HG03039 (cell line): Measurements from ENCODE around the gene AMBP.

Experiments used
- ATAC-seq: cut with Tn5 transposase; IDR thresholded peaks from one replicate; pipeline ENCODE4 v1.9.1; 2021; ENCODE audit warnings: mild to moderate bottlenecking, moderate library complexity; ENCODE audit not compliant: unreplicated experiment

The AMBP gene

DNA sequence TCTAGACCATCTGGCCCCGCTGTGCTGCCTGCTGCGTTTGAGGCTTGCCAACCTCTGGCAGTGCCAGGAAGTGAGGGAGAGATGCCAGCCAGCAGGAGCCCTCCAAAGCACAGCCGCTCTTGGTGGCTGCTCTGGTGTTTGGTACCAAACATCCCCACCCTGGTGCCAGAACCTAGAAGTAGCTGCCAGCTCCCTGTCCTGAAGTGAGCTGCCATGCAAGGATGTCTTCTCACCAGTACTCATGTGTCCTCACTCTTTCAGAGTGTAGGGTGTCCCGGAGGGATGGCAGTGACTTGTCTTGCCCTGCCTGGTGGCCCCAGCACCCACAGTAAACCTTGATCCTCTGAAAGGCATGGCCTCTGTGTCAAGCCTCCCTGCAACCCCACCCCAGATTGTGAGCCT is 43.4 kb downstream of the AMBP start:
- ATAC-seq: no peak

DNA sequence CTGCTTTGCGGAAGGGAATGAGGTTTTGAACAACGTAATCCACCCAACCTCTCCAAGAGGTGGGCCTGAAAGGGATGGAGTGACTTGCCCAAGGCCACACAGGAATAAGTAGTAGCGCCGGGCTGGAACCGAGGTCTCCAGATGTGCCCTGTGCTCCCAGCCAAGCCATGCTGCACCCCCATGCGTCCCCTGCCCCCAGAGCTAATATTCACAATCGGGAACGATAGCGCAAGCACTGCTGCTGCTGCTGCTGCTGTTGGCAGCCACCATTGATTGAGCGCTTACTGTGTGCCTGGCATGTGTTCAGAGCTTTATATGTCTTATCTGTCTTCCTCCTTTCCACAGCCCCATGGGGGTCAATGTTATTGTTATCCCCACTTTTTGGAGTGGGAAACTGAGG is 43.9 kb downstream of the AMBP start:
- no peak for ATAC-seq

DNA sequence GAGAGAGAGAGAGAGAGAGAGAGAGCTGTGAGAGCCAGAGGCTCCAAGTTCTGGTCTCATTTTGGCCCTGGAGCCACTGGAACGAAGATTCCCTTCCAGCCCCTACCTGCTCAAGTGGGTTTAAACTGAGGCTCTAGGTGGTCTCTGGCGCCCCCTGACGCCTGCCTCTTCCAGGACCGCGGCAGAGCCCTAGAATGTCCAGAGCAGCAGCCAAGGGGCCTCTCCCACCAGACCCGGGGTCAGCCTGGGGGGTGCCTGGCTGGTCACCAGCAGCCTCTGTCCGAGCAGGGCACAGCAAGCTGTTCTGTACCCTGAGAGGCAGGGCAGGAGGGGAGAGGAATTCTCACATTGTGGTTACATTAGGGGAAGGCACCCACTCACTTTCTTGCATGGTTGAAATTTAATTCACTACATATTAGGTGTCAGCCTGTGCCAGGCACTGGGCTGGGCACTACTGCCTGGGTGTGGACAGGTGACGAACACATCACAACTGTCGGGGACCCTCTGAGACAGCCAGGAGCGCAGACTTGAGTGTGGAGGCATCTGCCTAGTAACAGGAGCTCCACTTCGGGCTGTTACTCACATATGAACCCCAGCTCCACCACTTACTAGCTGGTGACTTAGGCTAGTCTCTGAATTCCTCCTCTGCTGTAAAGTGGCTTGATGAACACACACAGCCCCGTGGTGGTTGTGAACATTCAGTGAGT is 44.5 kb downstream of the AMBP start:
- no peak for ATAC-seq

DNA sequence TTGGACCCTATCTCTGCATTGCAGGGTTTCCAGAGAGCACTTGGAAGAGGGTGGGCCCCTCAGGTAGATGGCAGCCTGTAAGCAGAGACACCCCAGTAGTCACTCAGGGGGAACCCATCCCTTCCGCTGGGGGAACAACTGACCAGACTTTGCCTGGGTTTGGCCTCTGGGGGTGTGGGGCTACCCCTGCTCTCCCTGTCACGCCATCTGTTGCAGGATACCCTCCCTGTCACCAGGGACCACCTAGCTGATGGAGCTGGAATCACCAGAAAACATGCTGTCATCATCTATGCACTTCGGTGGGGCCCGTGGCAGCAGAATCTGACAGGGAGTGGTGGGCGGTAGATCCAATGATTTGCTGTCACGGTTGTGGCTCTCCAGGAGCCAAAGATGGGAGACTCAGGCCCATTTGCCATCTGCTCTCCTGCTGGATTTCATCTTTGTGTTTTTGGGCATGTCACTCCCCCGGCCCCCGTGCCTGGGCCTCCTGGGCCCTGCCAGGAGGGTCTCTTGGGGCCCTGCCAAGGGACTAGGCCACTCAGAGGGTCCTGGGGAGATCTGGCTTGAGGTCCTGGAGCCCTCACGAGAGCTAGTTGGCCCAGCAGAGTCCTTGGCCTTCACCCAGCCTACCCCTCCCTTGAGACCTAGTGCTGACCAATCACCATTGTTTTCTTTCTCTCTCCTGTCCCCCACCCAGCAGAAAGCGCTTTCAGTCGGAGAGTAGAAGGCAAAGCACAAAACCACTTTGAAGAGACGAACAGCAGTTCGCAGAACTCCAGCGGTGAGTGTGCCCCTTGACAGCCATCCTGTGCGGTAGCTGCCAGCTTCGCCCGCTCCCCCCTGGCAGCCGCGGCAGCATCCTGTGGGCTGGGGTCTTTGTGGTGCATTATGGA is 45.9 kb downstream of the AMBP start:
- no peak for ATAC-seq

DNA sequence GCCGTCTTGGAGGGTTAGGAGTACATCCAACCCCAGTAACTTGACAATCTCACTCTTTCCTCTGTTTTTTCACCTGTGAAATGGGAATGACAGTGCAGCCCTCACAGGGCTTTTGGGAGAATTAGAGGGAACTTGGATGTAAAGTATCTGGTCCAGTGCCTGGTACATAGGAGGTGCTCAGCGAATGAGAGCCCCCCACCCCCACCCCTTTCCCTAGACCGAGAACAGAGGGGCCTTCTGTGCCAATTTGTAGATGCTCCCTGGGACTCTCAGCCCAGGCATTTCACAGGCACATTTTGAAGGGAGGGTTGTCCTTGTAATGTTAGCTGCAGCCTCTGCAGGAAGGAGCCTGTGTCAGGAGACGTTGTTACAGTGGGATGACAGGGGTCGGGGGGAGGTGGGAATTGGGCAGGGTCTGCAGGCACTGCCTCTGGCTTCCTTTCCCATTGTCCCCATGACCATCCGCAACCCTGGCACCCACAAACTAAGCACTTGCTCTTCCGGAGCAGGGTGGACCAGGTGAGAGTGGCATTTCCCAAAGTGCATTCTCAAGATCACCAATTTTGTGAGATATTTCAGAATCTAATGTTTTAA is 47.0 kb downstream of the AMBP start:
- ATAC-seq: no peak

DNA sequence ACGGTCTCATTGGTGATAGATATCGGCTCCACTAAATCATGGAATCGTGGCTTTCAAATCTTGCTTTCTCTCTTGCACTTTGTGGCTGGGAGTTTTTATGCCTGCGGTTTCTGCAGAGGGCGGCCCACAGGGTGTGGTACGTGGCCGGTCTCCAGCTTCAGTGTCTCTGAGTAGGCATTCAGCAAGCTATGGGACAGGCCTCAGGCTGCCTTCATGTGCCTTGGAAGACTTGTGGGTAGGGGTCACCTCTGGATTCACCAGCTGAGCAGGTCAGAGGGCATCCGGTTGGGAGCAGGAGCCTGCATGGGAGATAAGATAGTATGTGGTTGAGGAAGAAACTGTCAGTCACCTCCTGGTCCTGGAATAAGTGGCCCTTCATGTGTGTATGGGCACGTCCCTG is 47.7 kb downstream of the AMBP start:
- no peak for ATAC-seq

DNA sequence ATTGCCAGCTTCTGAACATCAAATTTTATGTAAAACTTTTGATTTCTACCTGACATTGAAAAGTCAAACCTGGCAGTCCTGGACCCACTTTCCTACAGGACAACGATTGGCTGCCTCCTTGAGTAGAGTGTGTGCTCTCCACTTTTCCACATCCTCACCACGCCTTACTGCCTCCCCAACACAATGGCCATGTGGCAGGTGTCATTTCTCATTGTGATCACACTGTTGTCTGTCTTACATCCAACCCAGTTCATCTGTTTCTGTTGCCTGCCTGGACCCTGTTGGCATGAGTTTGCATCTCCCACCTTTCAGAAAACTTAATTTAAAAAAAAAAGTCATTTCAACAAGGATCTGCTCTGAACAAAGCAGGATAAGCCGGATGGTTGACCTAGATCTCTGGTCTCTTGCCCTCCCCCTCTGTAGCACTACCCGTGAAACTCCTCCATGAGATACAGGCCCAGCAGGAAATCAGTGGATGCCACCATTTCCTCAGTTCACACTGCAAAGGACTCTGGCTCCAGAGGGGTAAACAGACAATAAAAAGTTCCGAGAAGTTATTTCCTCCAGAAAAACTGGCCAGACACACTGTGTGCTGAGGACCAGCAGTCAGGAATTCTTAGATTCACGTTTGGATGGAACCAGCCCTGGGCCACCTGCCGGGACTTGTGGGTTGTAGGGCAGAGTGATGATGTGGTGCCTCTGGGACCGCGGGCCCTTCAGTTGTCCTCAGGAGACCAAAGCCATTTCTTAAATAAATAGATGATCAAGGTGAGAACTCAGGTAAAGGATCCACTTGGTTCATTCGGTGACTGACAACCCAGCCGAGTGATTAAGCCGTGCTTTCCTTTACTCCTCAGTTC is 48.6 kb downstream of the AMBP start:
- no peak for ATAC-seq

DNA sequence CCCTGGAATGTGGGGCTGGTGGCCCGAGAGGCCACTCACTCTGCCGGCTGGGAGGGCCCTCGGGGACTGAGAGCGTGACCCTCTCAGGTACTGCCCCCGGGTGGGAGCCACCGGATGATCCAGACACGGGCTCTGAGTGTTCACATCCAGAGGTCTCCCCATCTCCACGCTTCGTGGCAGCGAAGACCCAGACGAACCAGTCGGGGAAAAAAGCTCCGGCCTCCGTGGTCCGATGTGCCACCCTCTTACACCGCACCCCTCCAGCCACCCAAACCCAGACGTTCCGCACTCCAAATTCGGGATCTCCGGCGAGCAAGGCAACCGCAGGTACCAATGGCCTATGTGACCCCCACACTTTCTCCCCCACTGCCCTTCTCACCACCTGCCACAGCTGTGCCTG is 49.5 kb downstream of the AMBP start:
- ATAC-seq: no peak

DNA sequence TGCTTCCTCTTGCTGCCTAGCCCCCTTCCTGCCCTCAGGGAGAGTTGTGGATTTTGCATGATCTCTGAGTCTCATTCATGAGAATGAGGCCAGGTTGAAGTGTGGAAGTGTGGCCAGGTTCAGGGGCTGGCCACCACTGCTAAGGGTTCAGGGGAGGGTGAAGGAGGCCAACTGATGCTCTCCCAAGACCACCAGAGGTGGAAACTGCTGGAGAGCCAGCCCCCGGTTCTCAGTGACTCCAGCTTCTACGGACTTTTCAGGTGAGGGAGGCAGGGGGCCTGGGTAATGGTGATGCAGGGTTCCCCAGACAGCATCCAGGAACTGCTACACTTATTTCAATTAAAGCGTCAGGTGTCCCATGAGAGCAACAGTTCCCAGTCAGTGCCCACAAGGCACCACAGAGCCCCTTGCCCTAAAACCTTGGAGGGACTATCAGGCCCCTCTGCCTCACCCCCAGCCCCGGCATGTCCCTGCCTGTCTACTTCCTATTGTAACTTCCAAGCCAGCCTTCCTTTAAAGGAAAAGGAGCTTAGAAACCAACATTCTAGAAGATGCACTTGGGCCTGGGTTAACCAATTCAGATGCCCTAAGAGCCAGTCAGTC is 50.1 kb downstream of the AMBP start:
- ATAC-seq: no peak

DNA sequence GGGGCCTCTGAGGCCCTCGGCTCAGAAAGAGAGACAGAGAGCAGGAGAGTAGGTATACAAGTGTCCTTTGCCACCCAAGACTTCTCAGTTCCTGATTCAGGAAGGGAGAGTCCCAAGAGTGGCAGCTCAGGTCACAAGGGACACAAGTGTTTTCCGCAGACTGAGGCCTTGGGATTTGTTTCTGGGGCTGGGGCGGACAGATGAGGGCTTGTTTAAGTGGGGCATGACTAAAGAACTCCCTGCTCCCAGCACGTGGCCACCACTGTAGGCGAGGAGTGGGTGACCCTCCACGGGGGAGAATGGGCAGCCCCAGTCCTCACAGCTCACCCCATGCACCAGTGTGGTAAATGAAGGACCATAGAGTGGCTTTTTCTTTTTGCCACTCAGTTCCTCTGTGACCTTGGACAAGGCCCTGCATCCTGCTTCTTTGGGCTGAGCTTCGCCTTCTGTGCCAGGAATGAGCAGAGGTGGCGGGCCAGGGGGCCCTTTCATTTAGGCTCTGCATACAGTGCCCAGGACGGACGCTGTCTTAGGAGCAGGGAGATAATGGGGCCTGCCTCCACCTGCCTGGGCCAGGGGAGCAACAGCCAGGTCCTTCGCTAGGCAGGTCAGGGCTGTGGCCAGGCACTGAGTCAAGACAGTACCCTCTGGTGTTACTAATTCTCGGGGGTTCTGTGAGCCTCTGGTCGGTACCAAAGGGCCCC is 50.8 kb downstream of the AMBP start:
- no peak for ATAC-seq

DNA sequence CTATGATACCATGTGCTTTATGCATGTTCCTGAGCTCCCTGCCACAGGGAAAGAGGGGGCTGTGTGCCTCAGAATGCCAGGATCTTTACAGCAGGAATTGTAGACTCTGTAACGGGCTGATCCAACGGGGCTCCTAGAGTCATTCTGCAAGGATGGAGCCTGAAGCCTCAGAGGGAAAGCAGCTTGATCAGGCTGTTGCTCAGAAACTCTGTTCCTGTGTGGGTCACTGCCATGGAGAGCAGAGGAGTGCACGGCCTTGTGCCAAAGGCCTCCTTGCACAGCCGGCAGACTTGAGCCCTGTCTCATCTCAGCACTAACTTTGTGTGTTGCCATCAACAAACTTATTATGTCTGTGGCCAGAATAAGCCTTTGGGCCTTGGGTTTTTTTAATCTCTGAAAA is 51.8 kb downstream of the AMBP start:
- ATAC-seq: no peak

DNA sequence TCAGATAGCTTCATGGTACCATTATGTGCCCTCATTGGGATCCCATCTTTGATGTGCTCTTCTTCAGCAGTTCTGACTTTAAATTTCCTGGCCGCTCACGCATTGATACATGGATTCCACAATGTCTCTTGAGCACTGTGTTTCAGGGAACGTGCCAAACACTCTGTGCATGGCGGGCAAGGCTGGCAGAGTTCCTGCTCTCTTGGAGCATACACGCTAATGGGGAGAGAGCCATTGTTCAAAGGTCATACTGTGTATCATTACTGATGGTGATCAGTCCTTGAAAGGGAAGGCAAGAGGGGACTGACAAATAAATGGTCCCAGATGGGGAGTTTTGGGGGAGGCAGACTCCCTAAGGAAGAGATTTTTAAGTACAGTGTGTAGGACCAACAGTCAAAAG is 52.3 kb downstream of the AMBP start:
- ATAC-seq: no peak

DNA sequence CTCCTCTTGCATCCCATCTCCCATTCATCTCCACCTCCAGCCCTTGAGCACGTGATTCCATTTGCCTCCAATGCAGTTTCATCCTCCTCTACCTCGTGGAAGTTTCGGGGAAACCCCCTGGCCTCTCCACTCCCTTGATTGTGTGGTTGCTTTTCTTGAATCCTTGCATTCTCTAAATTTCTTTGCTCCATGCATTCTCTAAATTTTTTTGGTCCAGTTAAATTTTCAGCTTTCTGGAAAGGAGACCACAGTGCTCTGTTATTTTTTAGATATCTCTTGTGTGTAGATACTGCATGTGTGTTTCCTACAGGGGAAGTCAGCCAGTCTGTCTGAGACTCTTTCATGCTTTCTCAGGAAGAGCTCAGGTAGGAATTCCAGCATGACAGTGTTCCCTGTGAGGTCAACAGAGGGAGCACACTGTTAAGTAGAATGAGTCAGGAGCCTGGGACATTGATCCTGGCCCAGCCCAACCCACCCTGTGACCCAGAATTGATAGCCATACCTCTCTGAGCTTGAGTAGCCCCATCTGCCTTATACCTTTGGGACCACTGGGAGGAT is 52.8 kb downstream of the AMBP start:
- ATAC-seq: no peak

DNA sequence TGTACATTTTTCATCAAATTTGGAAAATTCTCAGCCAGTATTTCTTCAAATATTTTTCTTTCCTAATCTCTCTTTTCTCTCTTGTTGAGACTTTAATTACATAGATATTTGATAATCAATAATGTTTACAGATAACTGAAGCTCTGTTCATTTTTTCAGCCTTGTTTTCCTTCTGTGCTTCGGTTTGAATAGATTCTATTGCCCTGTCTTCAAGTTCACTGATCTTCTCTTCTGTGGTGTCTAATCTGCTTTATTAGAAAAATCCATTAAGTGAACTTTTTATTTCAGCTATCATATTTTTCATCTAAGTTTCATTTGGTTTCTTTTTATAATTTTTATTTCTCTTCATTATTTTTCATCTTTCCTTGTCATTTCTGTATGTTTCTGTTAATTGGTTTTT is 54.1 kb downstream of the AMBP start:
- ATAC-seq: no peak

DNA sequence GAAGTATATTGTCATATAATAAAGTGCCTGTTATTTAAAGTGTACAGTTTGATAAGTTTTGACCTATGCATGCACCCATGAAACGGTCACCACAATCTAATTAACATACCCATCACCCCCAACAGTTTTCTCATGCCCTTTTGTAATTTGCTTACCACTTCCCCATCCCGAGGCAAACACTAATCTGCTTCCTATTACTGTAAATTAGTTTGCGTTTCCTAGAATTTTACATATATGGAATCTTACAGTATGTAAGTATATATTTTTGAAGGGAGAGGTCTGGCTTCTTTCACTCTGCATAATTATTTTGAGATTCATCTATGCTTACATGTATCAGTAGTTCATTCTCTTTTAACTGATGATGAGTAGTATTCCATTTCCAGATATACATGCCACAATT is 56.5 kb downstream of the AMBP start:
- ATAC-seq: no peak

DNA sequence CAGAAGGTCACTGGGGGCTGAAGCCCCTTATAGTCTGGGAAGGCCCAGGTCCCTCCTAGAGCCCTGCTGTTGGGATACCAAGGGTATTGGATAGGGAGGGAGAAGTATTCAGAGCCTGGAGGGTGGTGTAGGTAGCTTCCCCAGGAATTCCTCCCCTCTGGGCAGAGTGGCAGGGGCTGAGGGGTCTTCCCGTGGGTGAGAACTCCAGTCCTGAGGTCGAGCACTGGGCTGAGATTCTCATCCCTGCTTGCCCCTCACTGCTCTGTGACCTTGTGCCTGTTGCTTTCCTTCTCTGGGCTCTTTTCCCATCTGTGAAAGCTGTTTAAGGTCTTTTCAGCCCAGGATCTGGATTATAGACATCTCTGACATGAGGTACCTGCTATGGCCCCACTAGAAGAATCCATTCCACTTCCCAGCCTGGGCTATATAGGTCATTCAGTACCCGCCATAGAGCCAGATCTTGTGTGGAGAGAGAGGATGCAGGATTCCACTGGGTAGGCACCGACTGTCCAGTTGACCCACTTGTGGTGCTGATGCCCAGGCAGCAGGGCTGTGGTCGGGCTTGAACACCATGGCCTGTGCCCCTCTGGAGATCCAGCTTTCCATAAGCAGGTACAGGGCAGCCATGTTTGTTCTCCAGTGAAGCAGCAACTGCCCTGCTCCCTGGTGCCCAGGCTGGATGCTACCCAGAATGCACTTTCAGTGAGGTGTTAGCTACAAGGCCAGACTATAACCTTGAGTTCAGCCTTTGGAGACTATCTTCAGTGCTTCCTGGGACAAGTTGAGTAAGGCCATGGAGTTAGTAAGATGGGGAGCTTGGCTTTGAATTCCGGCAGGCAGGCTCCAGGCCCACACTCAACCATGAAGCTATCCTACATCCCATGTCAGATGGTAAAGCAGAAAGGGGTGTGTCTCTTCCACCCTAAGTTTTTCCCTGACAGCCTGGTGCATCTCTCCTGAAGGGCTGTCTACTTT is 60.1 kb downstream of the AMBP start:
- ATAC-seq: no peak

DNA sequence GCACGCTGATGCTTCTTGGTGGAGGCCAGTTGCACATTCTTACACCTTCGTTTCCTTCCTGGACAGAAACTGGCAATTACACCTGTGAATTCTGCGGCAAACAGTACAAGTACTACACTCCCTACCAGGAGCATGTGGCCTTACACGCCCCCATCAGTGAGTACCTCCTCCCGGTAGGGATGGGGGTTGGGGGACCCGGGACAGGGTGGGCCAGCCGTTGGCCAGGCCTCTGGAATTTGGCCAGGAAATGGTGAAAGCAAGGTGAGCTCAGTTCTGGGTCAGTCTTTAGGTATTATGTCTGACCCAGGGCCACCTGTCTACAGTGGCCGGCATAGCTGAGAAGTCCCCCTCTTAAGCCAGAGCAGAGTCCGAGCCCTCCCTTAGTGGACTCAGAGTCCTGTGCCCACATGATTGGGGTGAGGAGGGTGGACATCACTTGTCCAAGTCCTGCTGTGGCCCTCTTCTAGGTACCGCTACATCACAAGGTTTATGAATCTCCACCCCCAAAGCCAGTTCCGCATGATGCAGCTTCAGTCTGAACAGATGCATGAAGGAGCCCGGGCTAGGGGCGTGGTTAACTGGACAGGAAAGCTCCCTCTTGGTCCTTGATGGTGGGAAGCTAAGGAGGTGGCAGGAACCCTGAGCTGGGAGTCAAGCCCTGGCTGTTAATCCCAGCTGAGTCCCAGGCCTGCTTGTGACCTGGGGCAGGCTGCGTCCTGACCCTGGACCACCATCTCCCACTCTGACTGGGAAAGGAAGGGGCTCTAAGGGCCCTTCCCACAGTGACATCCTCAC is 61.3 kb downstream of the AMBP start:
- no peak for ATAC-seq

DNA sequence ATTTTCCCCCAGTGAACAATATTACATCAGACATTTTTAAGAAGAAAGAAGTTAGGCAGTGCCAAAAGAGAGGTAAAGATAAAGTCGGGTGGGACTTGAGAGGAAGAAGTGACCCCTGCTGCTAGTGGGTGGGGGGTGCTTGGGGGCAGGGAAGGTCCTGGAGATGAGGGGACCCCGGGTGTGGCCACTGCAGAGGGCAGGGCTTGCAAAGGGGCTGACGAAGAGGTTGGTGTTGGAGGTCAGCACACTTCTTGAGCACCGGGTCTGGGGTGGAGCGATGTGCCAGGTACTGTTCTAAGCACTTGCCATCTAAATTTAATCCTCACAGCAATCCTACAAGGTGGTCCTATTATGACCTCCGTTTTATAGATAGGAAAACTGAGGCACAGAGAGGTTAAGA is 62.0 kb downstream of the AMBP start:
- no peak for ATAC-seq
